Testis (tissue), 3 donors: ENCODE data around the gene AIG1. TPM values are rescaled to one million over a fixed set of nuclear protein-coding genes. Genes with fewer than 3 reads are reported as not detected.

Experiments used
- DNase-seq: peaks from one replicate; pipeline ENCODE4 v3.0.0-alpha.2; 2019
- H3K27ac ChIP-seq, 2 donors: fragments of 200-600 bp; sonication (generic); one replicate each; pipeline ENCODE4 v1.5.1; 2019
- H3K27me3 ChIP-seq: fragments of 200-600 bp; sonication (generic); one replicate; pipeline ENCODE4 v1.5.1; 2019
- H3K36me3 ChIP-seq: fragments of 200-600 bp; sonication (generic); one replicate; pipeline ENCODE4 v1.5.1; 2017; ENCODE audit warnings: low read depth; ENCODE audit errors: missing control alignments
- H3K4me1 ChIP-seq: fragments of 200-600 bp; sonication (generic); one replicate; pipeline ENCODE4 v1.5.1; 2019
- H3K4me3 ChIP-seq, 2 donors: fragments of 200-600 bp; sonication (generic); one replicate each; pipeline ENCODE4 v1.5.1; 2017 to 2019
- H3K9me3 ChIP-seq: fragments of 200-600 bp; sonication (generic); one replicate; pipeline ENCODE4 v1.5.1; 2017
- POLR2A ChIP-seq: fragments of 450-650 bp; IDR thresholded peaks from one replicate; pipeline ENCODE4 v1.6.1; 2017; ENCODE audit warnings: antibody characterized with exemption, mild to moderate bottlenecking, moderate library complexity
- WGBS, 2 donors: methylation state at CpG; one replicate each; pipeline ENCODE4 v1.1.5; 2018; 5-methylcytosine and 5-hydroxymethylcytosine counted together
- intact Hi-C: fragments of 100-400 bp; cut with DNase I; formaldehyde crosslinking; loops from one replicate; pipeline ENCODE4 v1.15.1; 2023; ENCODE audit warnings: low total_unique reads
- polyA plus RNA-seq: library from polyadenylated mRNA; stranded (reverse); fragments of 350-450 nt; fragmentation: Illumina TruSeq; extraction: RNeasy Lipid Tissue Mini Kit (QIAGEN cat#74804); gene quantifications from one replicate; pipeline ENCODE4 v1.2.3, GENCODE V29; 2014; ENCODE audit warnings: low read depth, low replicate concordance; ENCODE audit not compliant: insufficient read depth
- total RNA-seq, 2 donors: library from RNA; depleted of rRNA; stranded (reverse); fragments of >200 nt; gene quantifications; one replicate each; pipeline ENCODE4 v1.2.3, GENCODE V29; 2016
- TF ChIP-seq, protein P1 (sequence below), 3 experiments: fragments of 450-650 bp in 2 of 3; fragments of 200-600 bp in 1 of 3; sonication (generic) in 1 of 3; IDR thresholded peaks; one replicate each; pipeline ENCODE4 v1.5.1; 2016 to 2019; ENCODE audit warnings: antibody characterized with exemption in 3 of 3, mild to moderate bottlenecking in 2 of 3, moderate library complexity in 1 of 3

The AIG1 gene
- total and polyA plus RNA-seq, 3 donors from 2014 or later = 39.6 to 57.9 (median 50.7) TPM

DNA sequence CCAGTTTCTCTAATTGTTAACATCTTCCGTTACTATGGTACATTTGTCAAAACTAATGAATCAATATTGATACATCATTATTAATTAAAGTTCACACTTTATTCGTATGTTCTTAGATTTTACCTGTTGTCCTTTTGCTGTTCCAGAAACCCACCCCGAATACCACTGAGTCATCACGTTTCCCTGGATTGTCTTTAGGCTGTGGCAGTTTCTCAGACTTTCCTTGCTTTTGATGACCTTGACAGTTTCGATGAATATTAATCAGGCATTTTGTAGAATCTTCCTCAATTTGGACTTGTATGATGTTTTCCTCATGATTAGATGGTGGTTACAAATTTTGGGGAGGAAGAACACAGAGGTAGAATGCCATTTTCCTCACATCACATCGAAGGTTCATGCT lies 39.1 kb upstream of the AIG1 start:
- intact Hi-C loops = no loop called here
- no peaks in the 10 kb centered on the region for H3K4me1 ChIP-seq
- 85 to 89% methylated on average over 6 of the region's 6 CpGs for WGBS, 2 donors

DNA sequence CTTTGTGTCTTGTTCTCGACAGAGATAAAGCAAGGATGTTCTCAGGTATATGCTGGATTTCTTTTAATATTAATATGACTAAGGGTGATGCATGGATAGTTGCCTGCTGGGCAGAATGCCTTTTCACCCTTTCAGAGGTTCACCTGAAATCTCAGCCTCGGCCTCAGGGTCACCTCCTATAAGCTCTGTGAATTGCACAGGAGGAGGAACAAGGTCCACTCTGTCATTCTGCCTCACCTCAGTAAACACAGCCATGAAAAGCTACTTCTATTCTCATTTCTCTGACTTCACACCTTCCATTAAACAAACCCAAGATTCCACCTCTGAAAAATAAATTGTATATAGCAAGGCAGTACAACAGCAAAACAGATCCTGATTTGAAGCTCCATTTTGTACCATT lies 38.1 kb upstream of the AIG1 start:
- intact Hi-C loops = no loop called here
- 81 to 93% methylated on average over 2 of the region's 2 CpGs for WGBS, 2 donors
- H3K9me3 ChIP-seq = no peaks in the 10 kb centered on the region
- H3K4me3 ChIP-seq = no peak overlapping the region
- H3K4me1 ChIP-seq = no peaks in the 10 kb centered on the region
- H3K27ac ChIP-seq = no peak overlapping the region
- DNase-seq = no peak
- TF ChIP-seq POLR2A = no peak
- TF ChIP-seq, protein P1, sequence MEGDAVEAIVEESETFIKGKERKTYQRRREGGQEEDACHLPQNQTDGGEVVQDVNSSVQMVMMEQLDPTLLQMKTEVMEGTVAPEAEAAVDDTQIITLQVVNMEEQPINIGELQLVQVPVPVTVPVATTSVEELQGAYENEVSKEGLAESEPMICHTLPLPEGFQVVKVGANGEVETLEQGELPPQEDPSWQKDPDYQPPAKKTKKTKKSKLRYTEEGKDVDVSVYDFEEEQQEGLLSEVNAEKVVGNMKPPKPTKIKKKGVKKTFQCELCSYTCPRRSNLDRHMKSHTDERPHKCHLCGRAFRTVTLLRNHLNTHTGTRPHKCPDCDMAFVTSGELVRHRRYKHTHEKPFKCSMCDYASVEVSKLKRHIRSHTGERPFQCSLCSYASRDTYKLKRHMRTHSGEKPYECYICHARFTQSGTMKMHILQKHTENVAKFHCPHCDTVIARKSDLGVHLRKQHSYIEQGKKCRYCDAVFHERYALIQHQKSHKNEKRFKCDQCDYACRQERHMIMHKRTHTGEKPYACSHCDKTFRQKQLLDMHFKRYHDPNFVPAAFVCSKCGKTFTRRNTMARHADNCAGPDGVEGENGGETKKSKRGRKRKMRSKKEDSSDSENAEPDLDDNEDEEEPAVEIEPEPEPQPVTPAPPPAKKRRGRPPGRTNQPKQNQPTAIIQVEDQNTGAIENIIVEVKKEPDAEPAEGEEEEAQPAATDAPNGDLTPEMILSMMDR (IDR thresholded peaks at IDR 0.05) = no peak
- H3K27me3 ChIP-seq = no peaks in the 10 kb centered on the region
- no peaks in the 10 kb centered on the region for H3K36me3 ChIP-seq

More for the DNA sequence above, 39.1 kb upstream of the AIG1 start:
- Histone ChIP-seq H3K36me3 (no peaks in the 10 kb centered on the region), H3K27ac (no peak overlapping the region), H3K9me3 (no peaks in the 10 kb centered on the region), H3K27me3 (no peaks in the 10 kb centered on the region), H3K4me3 (no peak overlapping the region)
- no peak for DNase-seq
- no peak for TF ChIP-seq POLR2A
- TF ChIP-seq, protein P1 (IDR thresholded peaks at IDR 0.05) = no peak

DNA sequence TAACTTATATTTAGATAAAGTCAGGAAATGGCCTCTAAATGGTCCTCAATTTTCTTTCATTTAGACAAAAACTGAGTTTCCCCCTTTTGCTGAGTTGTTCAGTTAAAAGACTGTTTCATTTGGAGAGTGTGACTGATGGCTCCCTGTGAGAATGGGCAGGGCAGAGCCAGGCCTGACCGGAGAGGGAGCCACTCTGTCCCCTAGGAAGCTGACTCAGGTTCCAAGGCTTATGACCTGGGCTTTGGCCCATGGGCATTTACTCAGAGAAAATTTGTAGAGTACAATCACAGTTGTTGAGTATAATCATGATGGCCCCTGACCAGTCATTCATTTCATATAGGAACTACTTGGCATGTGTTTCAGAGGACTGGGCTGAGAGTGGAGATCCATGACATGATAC lies 37.0 kb upstream of the AIG1 start:
- Histone ChIP-seq H3K36me3 (no peaks in the 10 kb centered on the region), H3K4me3 (no peak overlapping the region), H3K27me3 (no peaks in the 10 kb centered on the region), H3K4me1 (no peaks in the 10 kb centered on the region), H3K27ac (no peak overlapping the region), H3K9me3 (no peaks in the 10 kb centered on the region)
- intact Hi-C loops = no loop called here
- WGBS, 2 donors = 50 to 79% methylated on average over 1 of the region's 1 CpG
- no peak for TF ChIP-seq POLR2A
- TF ChIP-seq, protein P1 (IDR thresholded peaks at IDR 0.05) = no peak
- no peak for DNase-seq

DNA sequence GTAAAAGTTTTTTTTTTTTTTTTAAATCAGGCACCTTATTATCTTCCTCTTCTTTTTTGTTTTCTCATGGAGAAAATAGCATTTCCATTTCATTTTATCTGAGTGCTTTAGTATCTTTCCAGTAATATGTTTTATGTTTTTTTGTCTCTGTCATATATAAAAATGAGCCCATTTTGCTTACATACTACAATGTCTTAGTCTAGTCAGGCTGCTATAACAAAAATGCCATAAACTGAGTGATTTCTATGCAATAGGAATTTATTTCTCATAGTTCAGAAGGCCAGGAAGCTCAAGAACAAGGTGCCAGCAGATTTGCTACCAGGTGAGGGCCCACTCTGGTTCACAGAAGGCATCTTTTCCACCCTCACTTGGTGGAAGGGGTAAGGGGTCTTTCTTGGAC lies 35.7 kb upstream of the AIG1 start:
- Histone ChIP-seq H3K9me3 (no peaks in the 10 kb centered on the region), H3K4me1 (no peaks in the 10 kb centered on the region), H3K27me3 (no peaks in the 10 kb centered on the region), H3K4me3 (no peak overlapping the region), H3K27ac (no peak overlapping the region), H3K36me3 (no peaks in the 10 kb centered on the region)
- no peak for TF ChIP-seq POLR2A
- TF ChIP-seq, protein P1 (IDR thresholded peaks at IDR 0.05) = no peak
- intact Hi-C loops = no loop called here
- DNase-seq = no peak

DNA sequence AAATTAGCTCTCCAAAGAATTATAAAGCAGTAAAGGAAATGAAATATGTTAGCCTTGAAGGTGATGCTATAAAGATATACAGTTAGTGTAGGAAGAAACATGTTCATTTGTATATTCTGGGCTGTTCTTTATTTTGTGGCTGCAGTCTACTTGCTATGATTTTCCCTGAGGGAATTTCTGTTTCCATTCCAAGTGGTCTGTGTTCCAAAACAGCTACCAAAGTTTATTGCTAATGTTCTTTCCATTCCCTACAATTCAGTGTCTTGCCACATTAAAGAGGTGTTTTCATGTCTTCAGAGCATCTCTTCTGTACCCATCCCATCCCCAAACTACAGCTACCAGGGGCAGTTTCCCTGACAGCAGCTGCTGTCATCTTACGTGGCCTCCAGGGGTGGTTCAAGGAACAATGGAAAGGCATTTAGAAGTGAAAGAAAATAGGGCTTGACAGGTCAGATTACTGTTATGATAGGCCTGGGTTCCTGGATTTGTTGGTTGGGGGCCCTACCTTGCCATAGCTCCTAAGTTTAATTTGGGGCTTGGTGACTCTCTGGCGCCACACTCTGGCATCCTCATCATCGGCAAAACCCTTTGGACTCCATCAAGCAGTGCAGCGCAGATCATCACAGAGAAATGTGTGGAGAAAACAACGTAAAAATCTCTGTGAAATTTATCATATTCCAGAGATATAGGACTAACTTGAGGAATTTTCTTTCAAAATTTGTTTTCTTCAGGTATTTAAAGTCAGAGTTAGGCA lies 33.8 kb upstream of the AIG1 start:
- Histone ChIP-seq H3K9me3 (no peaks in the 10 kb centered on the region), H3K27me3 (no peaks in the 10 kb centered on the region), H3K36me3 (no peaks in the 10 kb centered on the region), H3K27ac (no peak overlapping the region), H3K4me3 (no peak overlapping the region), H3K4me1 (no peaks in the 10 kb centered on the region)
- TF ChIP-seq, protein P1 (IDR thresholded peaks at IDR 0.05) = peak in 1 of 3 experiments; percentile 24
- no peak for TF ChIP-seq POLR2A
- DNase-seq = peak; percentile 34
- intact Hi-C loops = no loop called here
- 76% methylated on average over 5 of the region's 5 CpGs for WGBS, 2 donors
